MM.1S (cell line): Measurements from ENCODE around the gene CELF2.

Experiments used
- CTCF ChIP-seq: fragments of 300-600 bp; sonication (generic); IDR thresholded peaks from 2 replicates; pipeline ENCODE4 v1.5.1; 2016; ENCODE audit warnings: antibody characterized with exemption, low read length, mixed read lengths
- EZH2 ChIP-seq: fragments of 300-600 bp; sonication (generic); optimal IDR thresholded peaks from 2 replicates; pipeline ENCODE3; 2017; ENCODE audit warnings: low read depth, mild to moderate bottlenecking, antibody characterized with exemption, low read length, mixed read lengths

DNA sequence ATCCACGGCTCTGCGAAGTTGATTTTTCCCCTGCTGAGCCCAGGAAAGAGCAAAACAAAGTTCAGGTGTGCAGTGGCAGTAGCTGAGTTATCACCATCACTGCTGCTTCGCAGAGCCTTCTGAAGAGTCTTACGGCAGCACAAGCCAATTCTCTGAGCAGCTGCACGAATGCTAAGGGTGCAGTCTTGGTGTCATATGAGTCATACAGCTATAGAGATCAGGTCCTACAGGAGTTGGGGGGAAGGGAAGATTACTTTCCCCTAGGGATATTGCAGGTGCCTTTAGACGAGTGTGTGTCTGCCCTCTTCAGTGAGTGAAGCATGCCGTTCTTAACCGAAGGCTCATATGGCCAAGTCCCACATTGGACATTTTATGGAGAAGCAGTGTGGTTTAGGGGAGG lies 227.8 kb downstream of the CELF2 start:
- no peak for TF ChIP-seq CTCF
- no peak for TF ChIP-seq EZH2
